HS-27A (cell line): ENCODE measurements around the gene RAB3D.
"Not testable (repeated sequence)": the region's sequence is repeated elsewhere in the genome, so short reads cannot be mapped to it uniquely, and the experiment has no call there.

Experiments used
- DNase-seq: peaks from one replicate; pipeline ENCODE4 v3.0.0-alpha.2; 2012; ENCODE audit warnings: low read depth, missing footprints

The RAB3D gene

DNA sequence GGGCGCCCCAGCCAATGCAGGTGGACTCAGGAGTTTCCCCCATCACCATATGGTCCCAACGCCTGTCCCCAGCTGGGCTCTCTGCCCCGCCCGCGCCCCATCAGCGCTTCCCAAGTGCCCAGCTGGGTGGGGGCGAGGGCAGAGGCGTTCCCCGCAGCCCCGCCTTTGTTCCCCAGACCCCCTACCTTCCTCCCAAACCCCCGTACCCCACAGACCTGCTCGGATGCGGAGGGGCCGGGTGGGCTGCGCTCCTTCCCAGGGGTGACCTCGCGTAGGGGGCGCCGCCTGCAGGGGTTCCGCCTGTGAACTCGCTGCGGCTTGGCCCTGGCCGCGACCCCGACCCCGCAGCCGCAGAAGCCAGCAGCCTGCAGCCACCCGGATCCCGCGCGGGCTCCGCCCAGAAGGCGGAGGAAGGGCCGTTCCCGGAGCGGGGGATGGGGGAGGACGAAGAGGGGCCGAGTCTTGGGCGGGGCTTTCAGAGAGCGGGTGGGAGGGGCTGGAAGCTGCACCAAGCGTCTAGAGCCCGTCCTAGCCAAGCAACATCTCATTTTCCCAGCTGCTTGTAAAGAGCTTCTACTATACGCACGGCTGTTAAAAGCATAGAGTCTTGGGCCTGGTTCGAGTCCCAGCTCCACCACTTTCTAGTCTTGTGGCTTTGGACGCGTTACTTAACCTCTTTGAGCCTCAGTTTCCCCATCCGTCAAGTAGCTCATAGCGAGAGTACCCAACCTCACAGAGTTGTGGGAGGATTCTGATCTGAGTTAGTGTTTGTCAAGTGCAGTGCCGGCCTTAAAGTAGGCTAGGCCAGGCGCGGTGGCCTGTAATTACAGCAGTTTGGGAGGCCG, at the start of gene RAB3D:
Gene RAB3D (minus strand): TSS at position 404 of the 845 bp plus-strand sequence. CDS start 2,258 bp downstream, outside the sequence.
- DNase-seq: no peak

GRCh38 chr19:11387162-11388034, 47.9 kb upstream of the RAB3D start:
- DNase-seq: no peak

DNA sequence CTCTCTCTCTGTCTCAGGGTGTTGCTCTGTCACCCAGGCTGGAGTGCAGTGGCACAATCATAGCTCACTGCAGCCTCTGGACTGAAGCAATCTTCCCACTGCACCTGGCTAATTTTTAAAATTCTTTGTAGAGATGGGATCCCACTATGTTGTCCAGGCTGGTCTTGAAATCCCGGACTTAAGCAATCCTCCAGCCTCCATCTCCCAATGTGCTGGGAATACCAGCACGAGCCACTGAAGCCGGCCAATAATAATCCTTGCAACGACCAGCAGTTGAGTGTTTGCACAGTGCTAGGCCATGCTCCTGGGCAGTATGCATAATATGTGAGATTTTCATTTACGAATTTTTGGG, 45.3 kb upstream of the RAB3D start:
- DNase-seq: no peak

DNA sequence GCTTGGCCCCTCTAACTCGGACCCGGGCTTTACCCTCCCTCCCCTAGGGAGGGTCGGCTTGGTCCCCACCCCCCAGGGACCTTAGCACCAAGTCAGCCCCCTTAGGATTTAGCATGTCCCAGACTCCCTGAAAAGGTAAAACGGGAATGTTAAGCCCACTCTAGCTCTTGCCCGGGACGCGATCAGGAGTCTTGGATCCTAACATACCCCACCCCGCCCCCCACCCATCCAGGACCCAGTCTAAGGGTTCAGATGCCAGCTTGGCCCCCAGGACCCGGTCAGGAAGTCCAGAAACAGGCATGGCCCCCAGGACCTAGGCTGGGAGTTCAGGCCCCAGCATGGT, 44.2 kb upstream of the RAB3D start:
- no peak for DNase-seq

DNA sequence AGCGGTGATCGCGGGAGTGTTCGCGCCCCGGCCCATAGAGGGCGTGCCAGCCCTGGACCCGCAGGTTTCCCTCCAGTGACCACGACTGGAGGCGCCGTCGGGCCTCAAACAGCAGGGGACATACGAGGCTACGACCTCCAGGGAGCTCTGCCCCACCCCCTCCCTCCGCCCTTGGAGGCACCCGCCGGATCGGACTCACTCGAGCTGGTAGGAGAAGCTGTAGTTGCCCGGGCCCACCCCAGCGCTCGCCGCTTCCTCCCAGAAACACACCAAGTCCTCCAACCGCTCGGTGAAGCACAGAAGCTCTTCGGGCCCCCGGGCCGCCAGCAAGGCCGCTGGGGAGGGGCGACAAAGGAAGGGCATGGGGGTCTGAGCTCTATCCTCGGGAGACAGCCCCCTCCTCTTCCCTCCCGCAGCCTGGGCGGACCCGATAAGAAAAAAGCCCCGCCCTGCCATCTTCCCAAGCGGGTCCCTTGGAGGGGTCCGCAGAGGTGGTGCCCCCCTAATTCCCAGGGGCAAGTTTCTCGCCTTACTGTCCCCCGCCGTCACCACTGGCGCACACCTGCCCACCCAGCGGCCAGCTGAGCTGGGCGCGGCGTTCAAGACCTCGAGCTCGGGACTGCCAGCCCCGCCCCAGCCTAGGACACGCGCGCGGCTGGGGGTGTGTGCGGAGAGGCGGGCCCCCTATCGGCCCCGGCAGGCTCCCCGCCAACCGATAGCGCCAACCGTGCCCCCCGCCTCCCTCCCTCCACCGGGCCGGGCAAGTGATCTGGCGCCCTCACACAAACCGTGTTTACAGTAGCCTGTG, 43.6 kb upstream of the RAB3D start:
- DNase-seq: no peak

GRCh38 chr19:11380653-11381537, 41.4 kb upstream of the RAB3D start:
- DNase-seq: peak; percentile 87

- DNase-seq: no peak
Observed at GRCh38 chr19:11379857-11380350, 40.4 kb upstream of the RAB3D start.

- not testable (repeated sequence) for DNase-seq
Observed at GRCh38 chr19:11379269-11379845, 39.9 kb upstream of the RAB3D start.

- peak; percentile 60 for DNase-seq
Observed at GRCh38 chr19:11378319-11379189, 39.1 kb upstream of the RAB3D start.

DNA sequence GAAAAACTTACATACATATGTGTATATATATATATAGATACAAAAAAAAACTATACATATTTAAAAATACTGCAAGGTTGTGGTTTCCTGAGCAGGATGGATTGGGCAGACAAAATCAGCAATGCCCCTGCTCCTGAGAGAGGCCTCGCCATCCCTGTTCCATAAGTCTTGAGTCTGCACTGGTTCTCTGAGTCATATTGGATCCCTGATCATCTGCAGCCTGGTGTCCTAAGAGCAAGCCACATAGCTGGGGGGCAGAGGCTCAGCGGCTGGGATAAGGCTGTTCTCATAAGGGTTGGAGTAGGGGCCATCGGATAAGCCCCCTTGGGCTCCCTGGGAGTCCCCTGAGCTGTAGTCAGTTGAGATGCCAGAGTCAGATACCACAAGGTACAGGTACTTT, 38.3 kb upstream of the RAB3D start:
- DNase-seq: no peak

- DNase-seq: peak; percentile 62
Observed at GRCh38 chr19:11377237-11377636, 37.8 kb upstream of the RAB3D start.

DNA sequence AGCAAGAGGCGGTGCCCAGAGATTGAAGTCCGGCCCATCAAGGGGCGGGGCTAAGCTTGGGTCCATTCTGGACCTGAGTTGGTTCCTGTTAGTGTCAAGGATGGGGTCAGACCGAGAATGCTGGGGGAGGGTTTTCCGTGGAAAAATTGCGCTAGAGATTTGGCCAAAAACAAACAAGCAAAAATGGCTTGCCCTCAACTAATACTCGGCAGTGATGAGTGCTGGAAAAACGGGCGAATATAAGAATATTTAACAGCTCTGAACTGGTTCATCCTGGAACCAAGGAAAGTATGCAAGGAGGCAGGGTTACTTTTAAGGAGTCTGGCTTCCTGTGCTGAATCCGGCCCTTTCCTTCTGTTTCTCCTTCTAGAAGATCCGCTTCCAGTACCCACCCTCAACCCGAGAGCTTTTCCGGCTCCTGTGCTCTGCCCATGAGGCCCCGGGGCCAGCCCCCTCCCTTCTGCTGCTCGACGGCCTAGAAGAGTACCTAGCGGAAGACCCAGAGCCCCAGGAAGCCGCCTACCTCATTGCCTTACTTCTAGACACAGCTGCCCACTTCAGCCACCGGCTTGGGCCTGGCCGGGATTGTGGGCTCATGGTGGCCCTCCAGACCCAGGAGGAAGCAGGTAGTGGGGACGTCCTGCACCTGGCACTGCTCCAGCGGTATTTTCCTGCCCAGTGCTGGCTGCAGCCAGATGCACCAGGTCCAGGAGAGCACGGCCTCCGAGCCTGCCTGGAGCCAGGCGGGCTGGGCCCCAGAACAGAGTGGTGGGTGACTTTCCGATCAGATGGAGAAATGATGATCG, 35.9 kb upstream of the RAB3D start:
- DNase-seq: no peak

GRCh38 chr19:11374433-11375142, 35.1 kb upstream of the RAB3D start, which contains the start of gene SWSAP1:
Gene SWSAP1 (plus strand): TSS chr19:11374666. CDS start chr19:11374681, 15 bp downstream.
- peak; percentile 95 for DNase-seq

- DNase-seq: no peak
Observed at GRCh38 chr19:11373885-11374432, 34.5 kb upstream of the RAB3D start.

- DNase-seq: no peak
Observed at GRCh38 chr19:11373166-11373884, 33.9 kb upstream of the RAB3D start.

DNA sequence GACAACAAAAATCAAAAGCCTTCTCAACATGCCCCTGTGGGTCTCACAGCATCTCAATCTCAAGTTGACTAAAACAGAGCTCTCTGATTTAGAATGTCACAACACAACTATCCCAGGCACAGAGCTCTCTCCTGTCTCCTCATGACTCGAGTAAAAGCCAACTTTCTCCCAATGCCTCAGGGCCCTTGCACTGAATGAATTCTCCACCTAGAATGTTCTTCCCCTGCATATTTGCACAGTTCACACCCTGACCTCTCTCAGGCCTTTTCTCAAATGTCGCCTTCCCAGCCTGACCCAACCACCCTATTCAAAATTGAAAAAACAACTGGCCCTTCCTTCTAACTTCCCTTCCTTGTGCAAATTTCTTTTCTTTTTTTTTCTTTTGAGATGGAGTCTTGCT, 31.3 kb upstream of the RAB3D start:
- DNase-seq: no peak

DNA sequence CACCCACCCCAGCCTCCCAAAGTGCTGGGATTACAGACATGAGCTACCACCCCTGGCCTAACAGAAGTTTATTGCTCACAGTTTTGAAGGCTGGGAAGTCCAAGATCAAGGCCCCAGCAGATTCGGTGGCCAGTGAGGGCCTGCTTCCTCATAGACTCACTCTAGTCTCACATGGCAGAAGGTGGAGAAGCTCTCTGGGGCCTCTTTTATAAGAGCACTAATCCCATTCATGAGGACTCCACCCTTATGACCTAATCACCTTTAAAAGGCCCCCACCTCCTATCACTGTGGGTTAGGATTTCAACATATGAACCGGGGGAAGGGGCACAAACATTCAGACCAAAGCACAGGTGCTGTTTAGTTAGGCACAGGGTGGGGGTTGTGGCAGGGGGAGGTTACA, 28.1 kb upstream of the RAB3D start:
- no peak for DNase-seq
